Retinal pigment epithelial cell (primary cell): ENCODE measurements around the gene SLC6A4.

Experiments used
- DNase-seq: peaks from one replicate; pipeline ENCODE4 v3.0.0-alpha.2; 2010; ENCODE audit warnings: low read depth
- H3K4me3 ChIP-seq: 2 replicates; pipeline ENCODE4 v1.5.1; 2011; ENCODE audit warnings: mild to moderate bottlenecking, low read length, control low read depth, moderate library complexity
- CTCF ChIP-seq: conservative IDR thresholded peaks from 2 replicates; pipeline ENCODE4 v1.5.1; 2011; ENCODE audit warnings: low read depth, low read length, control low read depth, inconsistent platforms

SLC6A4 gene

GRCh38 chr17:30165147-30165546, 70.3 kb downstream of the SLC6A4 start:
- TF ChIP-seq CTCF = no peak
- no peak for DNase-seq
- H3K4me3 ChIP-seq = no peak overlapping the region

GRCh38 chr17:30164531-30164930, 71.0 kb downstream of the SLC6A4 start:
- no peak for DNase-seq
- no peak for TF ChIP-seq CTCF
- no peak overlapping the region for H3K4me3 ChIP-seq

GRCh38 chr17:30161601-30162000, 73.9 kb downstream of the SLC6A4 start:
- DNase-seq = no peak
- no peak for TF ChIP-seq CTCF
- H3K4me3 ChIP-seq = no peak overlapping the region

- H3K4me3 ChIP-seq = no peak overlapping the region
- DNase-seq = no peak
- no peak for TF ChIP-seq CTCF
Observed at GRCh38 chr17:30160419-30161172, 74.9 kb downstream of the SLC6A4 start.

- TF ChIP-seq CTCF = no peak
- H3K4me3 ChIP-seq = no peak overlapping the region
- no peak for DNase-seq
Observed at GRCh38 chr17:30158896-30159625, 76.4 kb downstream of the SLC6A4 start.

GRCh38 chr17:30155389-30155788, 80.1 kb downstream of the SLC6A4 start:
- DNase-seq = no peak
- TF ChIP-seq CTCF = no peak
- no peak overlapping the region for H3K4me3 ChIP-seq

GRCh38 chr17:30153463-30153862, 82.0 kb downstream of the SLC6A4 start:
- no peak for DNase-seq
- TF ChIP-seq CTCF = no peak
- H3K4me3 ChIP-seq = no peak overlapping the region
